ENCODE measurements around the gene NR3C2.

DNA sequence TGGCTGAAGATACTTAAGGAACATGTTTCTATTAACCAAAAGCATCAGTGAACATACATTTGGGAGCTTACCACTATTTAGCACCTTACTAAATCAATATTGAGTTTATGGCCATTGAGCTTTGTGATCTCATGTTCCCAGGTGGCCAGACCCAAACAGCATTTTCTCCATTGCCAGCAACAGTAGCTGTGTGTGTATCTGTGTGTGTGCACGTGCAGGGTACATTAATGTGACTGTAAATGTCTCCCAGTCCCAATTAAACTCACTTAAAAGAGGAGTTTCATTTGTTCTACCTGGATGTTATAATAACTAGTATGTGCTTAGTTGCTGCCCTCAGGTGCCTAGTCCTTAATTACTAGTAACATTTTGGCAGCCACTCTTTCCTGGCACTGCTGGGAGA is 282.4 kb downstream of the NR3C2 start:
- TF ChIP-seq, protein P1, sequence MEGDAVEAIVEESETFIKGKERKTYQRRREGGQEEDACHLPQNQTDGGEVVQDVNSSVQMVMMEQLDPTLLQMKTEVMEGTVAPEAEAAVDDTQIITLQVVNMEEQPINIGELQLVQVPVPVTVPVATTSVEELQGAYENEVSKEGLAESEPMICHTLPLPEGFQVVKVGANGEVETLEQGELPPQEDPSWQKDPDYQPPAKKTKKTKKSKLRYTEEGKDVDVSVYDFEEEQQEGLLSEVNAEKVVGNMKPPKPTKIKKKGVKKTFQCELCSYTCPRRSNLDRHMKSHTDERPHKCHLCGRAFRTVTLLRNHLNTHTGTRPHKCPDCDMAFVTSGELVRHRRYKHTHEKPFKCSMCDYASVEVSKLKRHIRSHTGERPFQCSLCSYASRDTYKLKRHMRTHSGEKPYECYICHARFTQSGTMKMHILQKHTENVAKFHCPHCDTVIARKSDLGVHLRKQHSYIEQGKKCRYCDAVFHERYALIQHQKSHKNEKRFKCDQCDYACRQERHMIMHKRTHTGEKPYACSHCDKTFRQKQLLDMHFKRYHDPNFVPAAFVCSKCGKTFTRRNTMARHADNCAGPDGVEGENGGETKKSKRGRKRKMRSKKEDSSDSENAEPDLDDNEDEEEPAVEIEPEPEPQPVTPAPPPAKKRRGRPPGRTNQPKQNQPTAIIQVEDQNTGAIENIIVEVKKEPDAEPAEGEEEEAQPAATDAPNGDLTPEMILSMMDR (IDR thresholded peaks at IDR 0.05; ENCODE audit: low read depth, low read length, missing input control): no peak
- TF ChIP-seq, protein P2, sequence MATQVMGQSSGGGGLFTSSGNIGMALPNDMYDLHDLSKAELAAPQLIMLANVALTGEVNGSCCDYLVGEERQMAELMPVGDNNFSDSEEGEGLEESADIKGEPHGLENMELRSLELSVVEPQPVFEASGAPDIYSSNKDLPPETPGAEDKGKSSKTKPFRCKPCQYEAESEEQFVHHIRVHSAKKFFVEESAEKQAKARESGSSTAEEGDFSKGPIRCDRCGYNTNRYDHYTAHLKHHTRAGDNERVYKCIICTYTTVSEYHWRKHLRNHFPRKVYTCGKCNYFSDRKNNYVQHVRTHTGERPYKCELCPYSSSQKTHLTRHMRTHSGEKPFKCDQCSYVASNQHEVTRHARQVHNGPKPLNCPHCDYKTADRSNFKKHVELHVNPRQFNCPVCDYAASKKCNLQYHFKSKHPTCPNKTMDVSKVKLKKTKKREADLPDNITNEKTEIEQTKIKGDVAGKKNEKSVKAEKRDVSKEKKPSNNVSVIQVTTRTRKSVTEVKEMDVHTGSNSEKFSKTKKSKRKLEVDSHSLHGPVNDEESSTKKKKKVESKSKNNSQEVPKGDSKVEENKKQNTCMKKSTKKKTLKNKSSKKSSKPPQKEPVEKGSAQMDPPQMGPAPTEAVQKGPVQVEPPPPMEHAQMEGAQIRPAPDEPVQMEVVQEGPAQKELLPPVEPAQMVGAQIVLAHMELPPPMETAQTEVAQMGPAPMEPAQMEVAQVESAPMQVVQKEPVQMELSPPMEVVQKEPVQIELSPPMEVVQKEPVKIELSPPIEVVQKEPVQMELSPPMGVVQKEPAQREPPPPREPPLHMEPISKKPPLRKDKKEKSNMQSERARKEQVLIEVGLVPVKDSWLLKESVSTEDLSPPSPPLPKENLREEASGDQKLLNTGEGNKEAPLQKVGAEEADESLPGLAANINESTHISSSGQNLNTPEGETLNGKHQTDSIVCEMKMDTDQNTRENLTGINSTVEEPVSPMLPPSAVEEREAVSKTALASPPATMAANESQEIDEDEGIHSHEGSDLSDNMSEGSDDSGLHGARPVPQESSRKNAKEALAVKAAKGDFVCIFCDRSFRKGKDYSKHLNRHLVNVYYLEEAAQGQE (IDR thresholded peaks at IDR 0.05): no peak
- TF ChIP-seq GABPA (IDR thresholded peaks at IDR 0.05 in 1 of 2, conservative IDR thresholded peaks at IDR 0.05 in 1 of 2): no peak
